Type B pancreatic cell (in vitro differentiated cells): Measurements from ENCODE around the gene MEA1. TPM values are rescaled to one million over a fixed set of nuclear protein-coding genes. Genes with fewer than 3 reads are reported as not detected.

ENCODE experiments used
- DNase-seq: peaks from one replicate; pipeline ENCODE4 v3.0.0; 2021; ENCODE audit warnings: mixed read lengths; ENCODE audit not compliant: unreplicated experiment; ENCODE audit errors: extremely low spot score
- H3K27ac Mint-ChIP-seq: 2 replicates; pipeline ENCODE4 v1.8.0; 2021; ENCODE audit warnings: mild to moderate bottlenecking, mixed read lengths
- H3K27me3 Mint-ChIP-seq: 2 replicates; pipeline ENCODE4 v1.8.0; 2021; ENCODE audit warnings: mixed read lengths
- H3K36me3 Mint-ChIP-seq: 2 replicates; pipeline ENCODE4 v1.8.0; 2021; ENCODE audit warnings: mixed read lengths
- H3K4me1 Mint-ChIP-seq: one replicate; pipeline ENCODE4 v1.8.0; 2021; ENCODE audit warnings: mixed read lengths; ENCODE audit not compliant: unreplicated experiment
- H3K4me3 Mint-ChIP-seq: 2 replicates; pipeline ENCODE4 v1.8.0; 2021; ENCODE audit warnings: mild to moderate bottlenecking, mixed read lengths
- H3K9me3 Mint-ChIP-seq: 2 replicates; pipeline ENCODE4 v1.8.0; 2021; ENCODE audit warnings: mixed read lengths
- total RNA-seq: library from RNA; stranded (reverse); gene quantifications from 2 replicates; pipeline ENCODE4 v1.2.1, GENCODE V29; 2021; ENCODE audit warnings: low replicate concordance
- TF ChIP-seq, protein P1 (sequence below): fragments of 200-600 bp; sonication (generic); conservative IDR thresholded peaks from 2 replicates; pipeline ENCODE4 v1.5.0; 2021; ENCODE audit warnings: antibody characterized with exemption, mild to moderate bottlenecking

The MEA1 gene
- total RNA-seq, 1 donor from 2014 or later: 67.5 TPM

DNA sequence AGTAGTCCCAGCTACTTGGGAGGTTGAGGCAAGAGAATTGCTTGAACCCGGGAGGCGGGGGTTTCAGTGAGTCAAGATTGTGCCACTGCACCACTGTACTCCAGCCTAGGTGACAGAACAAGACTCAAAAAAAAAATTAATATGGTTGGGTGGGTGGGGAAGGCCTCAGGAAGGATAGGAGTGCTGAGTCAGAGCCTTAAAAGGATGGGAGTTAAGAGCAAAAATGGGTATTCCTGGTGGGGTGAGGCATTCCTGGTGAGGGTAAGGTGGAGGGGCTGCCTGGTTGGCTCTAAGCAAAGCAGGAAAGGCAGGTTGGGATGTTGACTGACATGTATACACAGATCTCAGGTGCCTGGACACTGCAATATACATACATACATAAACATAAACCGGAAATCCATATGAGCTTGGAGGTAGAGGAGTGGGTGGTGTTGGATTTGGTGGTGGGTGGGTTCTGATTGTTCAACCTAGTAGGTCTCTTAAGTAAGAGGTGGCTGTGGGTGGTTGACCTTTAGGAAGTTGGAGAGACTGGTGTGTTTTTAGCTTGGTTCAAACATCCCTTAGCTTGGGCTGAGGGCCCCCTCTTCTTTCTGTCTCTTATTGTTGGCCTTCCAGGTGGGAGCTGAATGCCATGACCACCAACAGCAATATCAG lies 6.4 kb upstream of the MEA1 start:
- peak overlapping the region; percentile 81 for H3K4me3 Mint-ChIP-seq
- no peaks in the 10 kb centered on the region for H3K27me3 Mint-ChIP-seq
- TF ChIP-seq, protein P1, sequence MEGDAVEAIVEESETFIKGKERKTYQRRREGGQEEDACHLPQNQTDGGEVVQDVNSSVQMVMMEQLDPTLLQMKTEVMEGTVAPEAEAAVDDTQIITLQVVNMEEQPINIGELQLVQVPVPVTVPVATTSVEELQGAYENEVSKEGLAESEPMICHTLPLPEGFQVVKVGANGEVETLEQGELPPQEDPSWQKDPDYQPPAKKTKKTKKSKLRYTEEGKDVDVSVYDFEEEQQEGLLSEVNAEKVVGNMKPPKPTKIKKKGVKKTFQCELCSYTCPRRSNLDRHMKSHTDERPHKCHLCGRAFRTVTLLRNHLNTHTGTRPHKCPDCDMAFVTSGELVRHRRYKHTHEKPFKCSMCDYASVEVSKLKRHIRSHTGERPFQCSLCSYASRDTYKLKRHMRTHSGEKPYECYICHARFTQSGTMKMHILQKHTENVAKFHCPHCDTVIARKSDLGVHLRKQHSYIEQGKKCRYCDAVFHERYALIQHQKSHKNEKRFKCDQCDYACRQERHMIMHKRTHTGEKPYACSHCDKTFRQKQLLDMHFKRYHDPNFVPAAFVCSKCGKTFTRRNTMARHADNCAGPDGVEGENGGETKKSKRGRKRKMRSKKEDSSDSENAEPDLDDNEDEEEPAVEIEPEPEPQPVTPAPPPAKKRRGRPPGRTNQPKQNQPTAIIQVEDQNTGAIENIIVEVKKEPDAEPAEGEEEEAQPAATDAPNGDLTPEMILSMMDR: no peak
- no peak for DNase-seq
- H3K9me3 Mint-ChIP-seq: no peaks in the 10 kb centered on the region
- peak overlapping the region; percentile 80 for H3K27ac Mint-ChIP-seq
- peaks cover 23% of the 10 kb centered on the region for H3K36me3 Mint-ChIP-seq
- peaks cover 15% of the 10 kb centered on the region for H3K4me1 Mint-ChIP-seq

DNA sequence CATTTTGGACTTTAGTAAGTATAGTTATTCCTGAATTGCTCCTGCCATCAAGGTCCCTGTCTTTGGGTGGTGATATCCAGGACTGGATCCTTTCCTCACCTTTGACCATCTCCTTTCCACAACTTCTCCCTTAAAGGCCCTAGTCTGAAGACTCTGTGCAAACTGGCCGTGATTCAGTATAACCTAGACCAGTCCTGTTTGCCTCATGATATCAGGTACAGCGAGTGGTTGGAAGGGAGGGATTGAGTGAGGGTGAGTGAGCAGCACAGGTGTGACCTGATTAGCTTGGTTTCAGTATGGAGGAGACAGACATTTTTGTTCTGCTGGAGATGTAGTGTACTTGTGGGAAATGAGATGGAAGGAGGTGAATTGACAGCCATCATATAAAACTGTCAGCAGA lies 5.4 kb upstream of the MEA1 start:
- TF ChIP-seq, protein P1: no peak
- peaks cover 20% of the 10 kb centered on the region for H3K4me1 Mint-ChIP-seq
- H3K9me3 Mint-ChIP-seq: no peaks in the 10 kb centered on the region
- H3K27ac Mint-ChIP-seq: no peak overlapping the region
- peak overlapping the region; percentile 63 for H3K4me3 Mint-ChIP-seq
- no peaks in the 10 kb centered on the region for H3K27me3 Mint-ChIP-seq
- peaks cover 15% of the 10 kb centered on the region for H3K36me3 Mint-ChIP-seq
- DNase-seq: no peak

DNA sequence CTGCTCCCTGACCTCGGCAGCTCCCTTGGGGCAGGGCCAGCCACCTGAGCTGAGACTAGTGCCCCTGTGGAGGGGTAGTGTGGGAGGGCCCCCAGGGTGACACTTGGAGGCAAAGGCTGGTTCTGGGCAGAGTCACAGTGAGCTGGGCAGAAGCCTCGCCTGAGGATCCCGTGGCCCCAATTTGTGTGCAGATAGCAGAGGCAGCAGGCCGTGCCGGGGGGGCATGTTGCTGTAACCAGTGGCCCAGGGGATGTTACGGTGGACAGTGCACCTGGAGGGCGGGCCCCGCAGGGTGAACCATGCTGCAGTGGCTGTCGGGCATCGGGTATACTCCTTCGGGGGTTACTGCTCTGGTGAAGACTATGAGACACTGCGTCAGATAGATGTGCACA lies 3.2 kb upstream of the MEA1 start:
- H3K27me3 Mint-ChIP-seq: no peaks in the 10 kb centered on the region
- no peak overlapping the region for H3K4me3 Mint-ChIP-seq
- peaks cover 30% of the 10 kb centered on the region for H3K4me1 Mint-ChIP-seq
- H3K9me3 Mint-ChIP-seq: no peaks in the 10 kb centered on the region
- TF ChIP-seq, protein P1: no peak
- no peak overlapping the region for H3K27ac Mint-ChIP-seq
- H3K36me3 Mint-ChIP-seq: peaks cover 16% of the 10 kb centered on the region
- no peak for DNase-seq

DNA sequence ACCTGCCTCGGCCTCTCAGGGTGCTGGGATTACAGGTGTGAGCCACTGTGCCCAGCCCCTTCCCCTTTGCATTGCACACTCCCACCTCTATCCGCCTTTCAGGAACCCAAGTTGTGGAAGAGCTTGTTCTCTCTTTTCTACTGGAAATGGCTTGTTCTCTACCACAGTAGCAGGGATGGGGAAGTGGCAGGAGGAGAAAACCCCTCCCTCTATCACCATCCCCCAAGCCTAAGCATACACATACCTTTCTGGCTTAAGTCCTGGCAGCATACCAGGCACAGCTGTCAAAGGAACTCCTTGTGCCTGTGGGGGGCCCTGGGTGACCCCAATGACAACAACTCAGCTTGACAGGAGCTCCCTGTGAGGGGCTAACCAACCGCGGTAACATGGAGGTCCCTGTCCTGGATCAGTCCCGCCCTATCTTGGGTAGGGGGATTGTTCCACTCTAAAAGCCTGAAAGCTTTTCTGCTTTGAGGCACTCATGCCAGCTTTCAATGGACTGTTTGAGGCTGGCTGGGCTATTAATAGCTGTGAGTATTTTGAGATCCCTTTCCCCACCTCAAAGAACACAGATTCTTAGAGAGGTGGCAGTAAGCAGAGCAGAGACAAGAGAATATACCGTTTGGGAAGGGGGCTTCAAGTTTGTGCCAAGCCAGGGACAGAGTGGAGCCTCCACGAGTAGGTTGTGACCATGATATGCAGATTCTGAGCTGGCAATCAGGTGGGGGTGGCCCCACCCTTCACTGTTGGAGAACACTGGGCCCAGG lies 2.6 kb upstream of the MEA1 start:
- peak overlapping the region; percentile 76 for H3K4me3 Mint-ChIP-seq
- H3K27me3 Mint-ChIP-seq: no peaks in the 10 kb centered on the region
- peak overlapping the region; percentile 36 for H3K27ac Mint-ChIP-seq
- H3K36me3 Mint-ChIP-seq: peaks cover 16% of the 10 kb centered on the region
- TF ChIP-seq, protein P1: no peak
- H3K9me3 Mint-ChIP-seq: no peaks in the 10 kb centered on the region
- DNase-seq: no peak
- peaks cover 30% of the 10 kb centered on the region for H3K4me1 Mint-ChIP-seq

DNA sequence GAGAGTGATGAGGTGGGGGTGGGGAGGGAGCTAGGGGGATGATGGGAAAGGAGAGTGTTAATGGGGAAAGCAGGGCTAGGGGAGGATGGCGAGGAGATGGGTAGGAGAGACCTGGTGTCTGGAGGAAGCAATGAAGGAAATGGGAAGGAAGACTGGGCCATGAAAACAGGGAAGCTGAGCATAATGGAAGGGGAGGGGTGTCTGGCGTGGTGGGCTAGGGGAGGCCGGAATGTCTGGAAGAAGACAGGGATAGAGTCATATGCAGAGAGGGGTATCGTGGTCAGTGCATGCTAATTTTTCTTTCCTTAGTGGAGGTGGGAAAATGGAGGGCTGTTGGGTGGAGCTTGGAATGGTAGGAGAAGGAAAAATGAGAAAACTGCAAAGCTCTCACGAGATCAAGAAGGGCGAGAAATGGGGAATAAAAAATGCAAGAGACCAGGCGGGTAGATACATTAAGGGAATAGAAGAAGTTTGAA lies 726 bp upstream of the MEA1 start:
- H3K4me3 Mint-ChIP-seq: peak overlapping the region; percentile 98
- H3K4me1 Mint-ChIP-seq: peaks cover 26% of the 10 kb centered on the region
- no peak for DNase-seq
- no peaks in the 10 kb centered on the region for H3K27me3 Mint-ChIP-seq
- TF ChIP-seq, protein P1: no peak
- no peaks in the 10 kb centered on the region for H3K9me3 Mint-ChIP-seq
- H3K36me3 Mint-ChIP-seq: peaks cover 11% of the 10 kb centered on the region
- peak overlapping the region; percentile 92 for H3K27ac Mint-ChIP-seq
